Adrenal gland (tissue), 12 donors: Measurements from ENCODE around the gene P2RY4. TPM values are rescaled to one million over a fixed set of nuclear protein-coding genes. Genes with fewer than 3 reads are reported as not detected.
"Not testable (repeated sequence)": the region's sequence is repeated elsewhere in the genome, so short reads cannot be mapped to it uniquely, and the experiment has no call there.

Source experiments
- DNase-seq, 7 donors: peaks; one replicate each; pipeline ENCODE4 v3.0.0-alpha.2; 2019 to 2020
- H3K27ac ChIP-seq, 5 donors: fragments of 200-600 bp; sonication (generic) in 4 of 5; 1 replicate in 3 of 5; 2 replicates in 2 of 5; pipeline versions ENCODE4 v1.5.1 to v1.8.0; 2016 to 2020; ENCODE audit warnings: mild to moderate bottlenecking in 1 of 5
- H3K27me3 ChIP-seq: fragments of 200-600 bp; 2 replicates; pipeline ENCODE4 v1.8.0; 2021
- H3K36me3 ChIP-seq, 2 donors: fragments of 200-600 bp; replicated peaks in 1 of 2; 1 replicate in 1 of 2; 2 replicates in 1 of 2; pipeline versions ENCODE4 v1.5.1 to v1.8.0; 2018 to 2022
- H3K4me1 ChIP-seq, 2 donors: fragments of 200-600 bp; replicated peaks in 1 of 2; 1 replicate in 1 of 2; 2 replicates in 1 of 2; pipeline versions ENCODE4 v1.5.1 to v1.8.0; 2018 to 2021
- H3K4me3 ChIP-seq, 4 donors: fragments of 200-600 bp; sonication (generic) in 3 of 4; one replicate each; pipeline ENCODE4 v1.5.1; 2016 to 2018
- H3K9me3 ChIP-seq, 3 donors: fragments of 200-600 bp; sonication (generic) in 1 of 3; replicated peaks in 1 of 3; 1 replicate in 2 of 3; 2 replicates in 1 of 3; pipeline versions ENCODE4 v1.5.1 to v1.8.0; 2016 to 2021
- POLR2A ChIP-seq, 2 donors: fragments of 450-650 bp; IDR thresholded peaks; one replicate each; pipeline ENCODE4 v1.6.1; 2017; ENCODE audit warnings: antibody characterized with exemption in 2 of 2, mild to moderate bottlenecking in 2 of 2, moderate library complexity in 1 of 2
- WGBS, 4 donors: extraction: QIAGEN DNeasy Blood & Tissue Kit in 2 of 4; methylation state at CpG; one replicate each; pipeline versions ENCODE4 v1.1.5 to v1.1.7; 2013 to 2017; 5-methylcytosine and 5-hydroxymethylcytosine counted together
- intact Hi-C, 2 donors: fragments of 100-400 bp; cut with DNase I; formaldehyde crosslinking; loops; one replicate each; pipeline versions ENCODE4 v1.14.1 to v1.15.0; 2022 to 2023
- polyA plus RNA-seq, 3 donors: library from polyadenylated mRNA; stranded (reverse); fragments of 200-250 nt in 2 of 3; fragments of 350-450 nt in 1 of 3; fragmentation: Illumina TruSeq in 1 of 3; extraction: RNeasy Lipid Tissue Mini Kit (QIAGEN cat#74804) in 1 of 3; gene quantifications; one replicate each; pipeline ENCODE4 v1.2.3, GENCODE V29; 2013 to 2014
- total RNA-seq, 9 donors: library from RNA; depleted of rRNA in 4 of 9; stranded (reverse); fragments of >200 nt in 4 of 9; fragments of 120-200 nt in 1 of 9; fragmentation: NEBNext Ultra II Directional in 1 of 9; extraction: Animal tissue kit (Norgen Biotek cat#: 25700) in 1 of 9; gene quantifications; one replicate each; pipeline versions ENCODE4 v1.1.0 to v1.2.4, GENCODE V29; 2013 to 2023
- TF ChIP-seq, protein P1 (sequence below), 6 experiments: fragments of 450-650 bp in 4 of 6; fragments of 200-600 bp in 2 of 6; sonication (generic) in 1 of 6; IDR thresholded peaks; 1 replicate in 5 of 6; 2 replicates in 1 of 6; pipeline versions ENCODE4 v1.5.1 to v1.8.0; 2016 to 2021; ENCODE audit warnings: antibody characterized with exemption in 6 of 6, mild to moderate bottlenecking in 2 of 6, moderate library complexity in 1 of 6
- donor health status: healthy with polysubstance abuse.
- donor health status: Bipolar disorder and iron deficiency.
- donor health status: DM: yes; HTN: yes; CAD: no.
- donor health status: DM: no; HTN: no; CAD: no.
- donor health status: DM: no; HTN: no; CAD: no.
- donor health status: DM: yes; HTN: yes; CAD: no.

The P2RY4 gene
- total and polyA plus RNA-seq, 12 donors = 0.03 to 0.37 (median 0.15) TPM; not detected in 5

DNA sequence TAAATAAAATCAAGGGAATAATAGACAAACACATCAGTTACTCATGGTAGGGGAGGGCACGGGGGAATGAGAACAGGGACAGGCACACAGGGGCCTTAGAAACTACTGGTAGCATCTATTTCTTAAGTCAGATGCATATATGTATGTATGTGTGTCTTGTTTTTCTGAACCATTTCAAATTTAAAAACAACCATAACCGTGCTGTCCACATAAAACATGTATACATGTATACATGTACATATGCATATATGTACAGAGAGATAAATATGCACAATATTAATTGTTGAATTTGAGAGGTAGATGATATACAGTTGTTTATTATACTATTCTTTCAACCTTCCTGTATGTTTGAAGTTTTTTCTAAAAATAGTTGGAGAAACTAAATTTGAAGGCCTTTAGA, 33.3 kb downstream of the P2RY4 start:
- intact Hi-C loops = no loop called here
- Histone ChIP-seq H3K27ac (no peak overlapping the region), H3K4me3 (no peak overlapping the region), H3K36me3 (no peaks in the 10 kb centered on the region), H3K9me3 (no peaks in the 10 kb centered on the region), H3K4me1 (no peaks in the 10 kb centered on the region), H3K27me3 (no peaks in the 10 kb centered on the region)
- TF ChIP-seq POLR2A (IDR thresholded peaks at IDR 0.05) = no peak
- TF ChIP-seq, protein P1, sequence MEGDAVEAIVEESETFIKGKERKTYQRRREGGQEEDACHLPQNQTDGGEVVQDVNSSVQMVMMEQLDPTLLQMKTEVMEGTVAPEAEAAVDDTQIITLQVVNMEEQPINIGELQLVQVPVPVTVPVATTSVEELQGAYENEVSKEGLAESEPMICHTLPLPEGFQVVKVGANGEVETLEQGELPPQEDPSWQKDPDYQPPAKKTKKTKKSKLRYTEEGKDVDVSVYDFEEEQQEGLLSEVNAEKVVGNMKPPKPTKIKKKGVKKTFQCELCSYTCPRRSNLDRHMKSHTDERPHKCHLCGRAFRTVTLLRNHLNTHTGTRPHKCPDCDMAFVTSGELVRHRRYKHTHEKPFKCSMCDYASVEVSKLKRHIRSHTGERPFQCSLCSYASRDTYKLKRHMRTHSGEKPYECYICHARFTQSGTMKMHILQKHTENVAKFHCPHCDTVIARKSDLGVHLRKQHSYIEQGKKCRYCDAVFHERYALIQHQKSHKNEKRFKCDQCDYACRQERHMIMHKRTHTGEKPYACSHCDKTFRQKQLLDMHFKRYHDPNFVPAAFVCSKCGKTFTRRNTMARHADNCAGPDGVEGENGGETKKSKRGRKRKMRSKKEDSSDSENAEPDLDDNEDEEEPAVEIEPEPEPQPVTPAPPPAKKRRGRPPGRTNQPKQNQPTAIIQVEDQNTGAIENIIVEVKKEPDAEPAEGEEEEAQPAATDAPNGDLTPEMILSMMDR (IDR thresholded peaks at IDR 0.05) = no peak
- DNase-seq = no peak
- 72 to 93% (median 89%) methylated on average over 2 of the region's 2 CpGs for WGBS, 4 donors

DNA sequence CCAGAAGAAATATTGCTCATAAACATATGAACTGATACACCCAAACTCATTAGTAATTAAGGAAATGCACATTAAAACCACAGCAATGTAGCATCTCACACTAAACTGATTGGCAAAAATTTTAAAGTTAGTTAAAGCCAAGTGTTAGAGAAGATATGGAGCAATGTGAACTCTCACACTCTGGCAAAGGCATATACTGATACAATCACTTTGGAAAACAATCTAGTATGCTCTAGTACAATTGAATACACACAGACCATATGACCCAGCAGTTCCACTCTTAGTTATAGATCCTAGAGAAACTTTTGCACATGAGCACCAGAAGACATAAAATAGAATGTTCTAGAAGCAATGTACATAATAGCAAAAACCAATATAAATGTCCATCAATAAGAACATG, 34.0 kb downstream of the P2RY4 start:
- DNase-seq = no peak
- Histone ChIP-seq H3K9me3 (no peaks in the 10 kb centered on the region), H3K27ac (no peak overlapping the region), H3K4me1 (no peaks in the 10 kb centered on the region), H3K27me3 (no peaks in the 10 kb centered on the region), H3K36me3 (no peaks in the 10 kb centered on the region), H3K4me3 (no peak overlapping the region)
- intact Hi-C loops = no loop called here
- TF ChIP-seq POLR2A (IDR thresholded peaks at IDR 0.05) = no peak
- TF ChIP-seq, protein P1 (IDR thresholded peaks at IDR 0.05) = no peak

DNA sequence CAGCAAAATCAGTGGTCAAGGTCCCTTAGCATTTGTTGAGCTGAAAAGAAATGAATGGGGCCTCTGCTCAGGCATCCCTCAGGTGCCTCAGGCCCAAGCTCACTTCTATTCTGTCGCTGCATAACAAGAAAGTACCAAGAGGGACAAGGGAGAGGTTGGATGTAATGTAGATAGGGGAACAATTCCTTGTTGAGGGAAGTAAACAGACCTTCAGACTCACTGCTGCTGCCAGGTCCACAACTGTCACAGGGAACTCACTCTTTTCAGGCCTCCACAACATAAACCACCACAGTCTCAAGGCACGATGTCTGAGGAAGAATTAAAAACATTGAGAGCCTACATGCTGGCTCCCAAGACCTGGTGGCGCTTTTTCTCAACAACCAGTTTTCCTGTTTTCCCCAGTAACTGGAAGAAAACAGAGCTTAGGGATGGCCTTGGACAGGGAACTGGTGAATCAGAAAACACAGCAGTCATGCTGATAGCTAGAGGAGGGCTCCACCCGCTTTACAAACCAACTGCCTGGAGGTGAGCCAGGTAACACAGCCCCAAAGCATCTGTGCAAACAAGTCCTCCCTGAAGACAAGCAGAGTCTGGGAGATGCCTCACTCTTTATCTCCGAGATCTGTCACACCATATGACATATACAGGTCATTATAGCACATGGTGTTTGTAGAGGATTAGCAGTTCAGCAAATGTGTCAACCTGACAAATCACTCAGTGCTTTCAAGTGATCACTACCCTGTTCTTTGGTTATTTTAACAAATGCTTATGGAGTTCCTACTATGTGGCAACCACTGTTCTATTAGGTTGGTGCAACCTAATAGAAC, 39.9 kb downstream of the P2RY4 start:
- Histone ChIP-seq H3K36me3 (no peaks in the 10 kb centered on the region), H3K9me3 (no peaks in the 10 kb centered on the region), H3K4me3 (no peak overlapping the region), H3K4me1 (no peaks in the 10 kb centered on the region), H3K27ac (peak overlapping the region in 3 of 5 donors; percentile 20 to 59 (median 53)), H3K27me3 (peaks cover 17% of the 10 kb centered on the region)
- intact Hi-C loops = no loop called here
- peak; percentile 21 to 84 (median 71) for DNase-seq
- no peak for TF ChIP-seq POLR2A (IDR thresholded peaks at IDR 0.05)
- TF ChIP-seq, protein P1 (IDR thresholded peaks at IDR 0.05) = no peak
- WGBS, 4 donors = 40 to 51% (median 48%) methylated on average over 4 to 5 of the region's 5 CpGs

DNA sequence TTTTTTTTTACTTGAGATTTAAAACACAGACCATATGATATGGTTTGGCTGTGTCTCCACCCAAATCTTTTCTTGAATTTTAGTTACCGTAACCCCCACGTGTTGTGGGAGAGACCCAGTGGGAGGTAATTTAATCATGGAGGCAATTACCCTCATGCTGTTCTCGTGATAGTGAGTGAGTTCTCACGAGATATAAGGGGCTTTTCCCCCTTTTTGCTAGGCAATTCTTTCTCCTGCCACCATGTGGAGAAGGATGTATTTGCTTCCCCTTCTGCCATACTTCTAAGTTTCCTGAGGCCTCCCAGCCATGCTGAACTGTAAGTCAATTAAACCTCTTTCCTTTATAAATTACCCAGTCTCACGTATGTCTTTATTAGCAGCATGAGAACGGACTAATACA, 50.4 kb downstream of the P2RY4 start:
- not testable (repeated sequence) for H3K36me3 ChIP-seq

DNA sequence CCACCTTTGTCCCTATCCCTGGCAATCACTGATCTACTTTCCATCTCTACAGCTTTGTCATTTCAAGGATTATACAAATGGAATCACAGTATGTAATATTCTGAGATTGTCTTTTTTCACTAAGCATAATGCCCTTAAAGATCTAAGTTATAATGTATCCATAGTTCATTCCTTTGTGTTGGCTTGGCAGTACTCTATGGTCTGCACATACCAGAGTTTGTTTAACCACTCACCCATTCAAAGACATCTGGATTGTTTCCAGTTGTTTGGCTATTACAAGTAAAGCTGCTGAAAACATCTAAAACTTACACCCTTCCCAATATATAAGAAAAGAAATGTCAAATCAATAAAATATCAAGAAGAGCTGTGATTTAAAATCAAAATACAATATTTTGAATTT, 51.5 kb downstream of the P2RY4 start:
- no peak overlapping the region for H3K27ac ChIP-seq
- H3K4me3 ChIP-seq = no peak overlapping the region
- H3K9me3 ChIP-seq = no peaks in the 10 kb centered on the region
- intact Hi-C loops = no loop called here
- DNase-seq = no peak
- peaks cover 13% of the 10 kb centered on the region for H3K27me3 ChIP-seq
- TF ChIP-seq POLR2A (IDR thresholded peaks at IDR 0.05) = no peak
- TF ChIP-seq, protein P1 (IDR thresholded peaks at IDR 0.05) = no peak
- H3K4me1 ChIP-seq = no peaks in the 10 kb centered on the region
- no peaks in the 10 kb centered on the region for H3K36me3 ChIP-seq

More for the DNA sequence above, 50.4 kb downstream of the P2RY4 start:
- WGBS, 4 donors = 49 to 61% (median 59%) methylated on average over 6 of the region's 6 CpGs
- H3K4me1 ChIP-seq, H3K4me3 ChIP-seq, intact Hi-C loops, H3K27ac ChIP-seq, H3K9me3 ChIP-seq, DNase-seq: not testable (repeated sequence)
- H3K27me3 ChIP-seq = peaks cover 13% of the 10 kb centered on the region
